Kidney (tissue), 14 donors: Measurements from ENCODE around the gene RIMBP2. TPM values are rescaled to one million over a fixed set of nuclear protein-coding genes. Genes with fewer than 3 reads are reported as not detected.

ENCODE experiments used
- DNase-seq, 5 donors: peaks; one replicate each; pipeline ENCODE4 v3.0.0-alpha.2; 2013 to 2020
- FAIRE-seq: peaks from 2 replicates; lab custom pipeline; 2012; peaks lifted over from hg19 to GRCh38; lab: Jason Lieb, UNC
- H3K27ac ChIP-seq, 2 donors: one replicate each; pipeline ENCODE4 v1.7.0; 2013; ENCODE audit warnings: low read depth in 2 of 2, low read length in 2 of 2, inconsistent platforms in 1 of 2
- H3K27me3 ChIP-seq: one replicate; pipeline ENCODE4 v1.7.1; 2013; ENCODE audit warnings: low read length, inconsistent platforms; ENCODE audit not compliant: control insufficient read depth, insufficient read depth
- H3K36me3 ChIP-seq, 3 donors: one replicate each; pipeline versions ENCODE4 v1.7.0 to v1.7.1; 2013; ENCODE audit warnings: low read length in 3 of 3, control low read depth in 1 of 3, inconsistent platforms in 1 of 3; ENCODE audit not compliant: insufficient read depth in 3 of 3, control insufficient read depth in 2 of 3
- H3K4me1 ChIP-seq, 3 donors: one replicate each; pipeline versions ENCODE4 v1.7.0 to v1.7.1; 2013; ENCODE audit warnings: low read length in 3 of 3, inconsistent platforms in 1 of 3, low read depth in 1 of 3; ENCODE audit not compliant: control insufficient read depth in 2 of 3, insufficient read depth in 2 of 3
- H3K4me3 ChIP-seq, 3 donors: one replicate each; pipeline versions ENCODE4 v1.7.0 to v1.8.1; 2013; ENCODE audit warnings: low read length in 3 of 3, control low read depth in 1 of 3, inconsistent platforms in 1 of 3
- H3K9ac ChIP-seq, 3 donors: one replicate each; pipeline versions ENCODE4 v1.7.0 to v1.7.1; 2013; ENCODE audit warnings: low read length in 3 of 3, control low read depth in 1 of 3, inconsistent platforms in 1 of 3
- H3K9me3 ChIP-seq, 3 donors: one replicate each; pipeline versions ENCODE4 v1.7.0 to v1.7.1; 2013; ENCODE audit warnings: low read length in 3 of 3, control low read depth in 1 of 3, inconsistent platforms in 1 of 3; ENCODE audit not compliant: control insufficient read depth in 2 of 3, insufficient read depth in 1 of 3
- CTCF ChIP-seq: IDR thresholded peaks from 3 replicates; pipeline ENCODE4 v1.5.1; 2012; ENCODE audit warnings: mild to moderate bottlenecking, moderate library complexity, borderline replicate concordance; ENCODE audit not compliant: insufficient read depth; ENCODE audit errors: extremely low read depth
- intact Hi-C: fragments of 100-400 bp; cut with DNase I; formaldehyde crosslinking; loops from one replicate; pipeline ENCODE4 v1.11.1; 2022
- polyA plus RNA-seq: library from polyadenylated mRNA; stranded (reverse); fragments of 350-450 nt; fragmentation: Illumina TruSeq; extraction: RNeasy Lipid Tissue Mini Kit (QIAGEN cat#74804); gene quantifications from one replicate; pipeline ENCODE4 v1.2.3, GENCODE V29; 2014; ENCODE audit warnings: low read depth, low replicate concordance; ENCODE audit not compliant: insufficient read depth
- total RNA-seq: library from RNA; stranded (reverse); fragmentation: NEBNext Ultra II Directional; extraction: Animal tissue kit (Norgen Biotek cat#: 25700); gene quantifications from one replicate; pipeline ENCODE4 v1.2.1, GENCODE V29; 2021
- donor health status: control.
- donor health status: control.
- donor health status: control.
- donor health status: control.
- donor health status: control.
- donor health status: DM: yes; HTN: yes; CAD: no.
- donor health status: Normal renal cell carcinoma (clear cell type).

The RIMBP2 gene
- total and polyA plus RNA-seq, 2 donors from 2014 or later, result 2.8 to 51.7 TPM

- Histone ChIP-seq H3K27ac (no peak overlapping the region), H3K27me3 (no peaks in the 10 kb centered on the region), H3K36me3 (no peaks in the 10 kb centered on the region), H3K4me1 (peaks cover 0 to 7% (median 0%) of the 10 kb centered on the region in 3 donors), H3K9ac (no peak overlapping the region), H3K4me3 (no peak overlapping the region), H3K9me3 (peaks cover 0 to 12% (median 3%) of the 10 kb centered on the region in 3 donors)
- FAIRE-seq, result no peak
- no peak for TF ChIP-seq CTCF
- intact Hi-C loops, result no loop called here
- DNase-seq, result no peak
These were observed 1.7 kb upstream of the RIMBP2 start for GRCh38 chr12:130717752-130718151.

GRCh38 chr12:130716969-130717366, 869 bp upstream of the RIMBP2 start:
- H3K4me3 ChIP-seq, result no peak overlapping the region
- TF ChIP-seq CTCF, result no peak
- H3K27me3 ChIP-seq, result no peaks in the 10 kb centered on the region
- H3K9me3 ChIP-seq, result peaks cover 0 to 6% (median 0%) of the 10 kb centered on the region in 3 donors
- intact Hi-C loops, result no loop called here
- no peak overlapping the region for H3K9ac ChIP-seq
- FAIRE-seq (no peak), DNase-seq (no peak)
- no peak overlapping the region for H3K27ac ChIP-seq
- H3K36me3 ChIP-seq, result no peaks in the 10 kb centered on the region
- peaks cover 0 to 7% (median 0%) of the 10 kb centered on the region in 3 donors for H3K4me1 ChIP-seq

- H3K4me1 ChIP-seq, result peaks cover 0 to 7% (median 0%) of the 10 kb centered on the region in 3 donors
- H3K36me3 ChIP-seq, result no peaks in the 10 kb centered on the region
- H3K4me3 ChIP-seq, result peak overlapping the region in 1 of 3 donors; percentile 37
- peak; percentile 55 to 80 (median 66) for DNase-seq
- no peaks in the 10 kb centered on the region for H3K27me3 ChIP-seq
- H3K27ac ChIP-seq, result no peak overlapping the region
- TF ChIP-seq CTCF, result no peak
- intact Hi-C loops, result no loop called here
- peaks cover 0 to 5% (median 0%) of the 10 kb centered on the region in 3 donors for H3K9me3 ChIP-seq
- FAIRE-seq, result no peak
- peak overlapping the region in 1 of 3 donors; percentile 15 for H3K9ac ChIP-seq
These were observed 725 bp downstream of the RIMBP2 start for GRCh38 chr12:130715150-130715997.
